ENCODE measurements around the gene SNHG17.
"Not testable (repeated sequence)": the region's sequence is repeated elsewhere in the genome, so short reads cannot be mapped to it uniquely, and the experiment has no call there.

SNHG17 gene

GRCh38 chr20:38445901-38446425 lies 10.8 kb upstream of the SNHG17 start:
- H3K4me3 ChIP-seq (replicated peaks; ENCODE audit: insufficient read depth, low read length): no peak overlapping the region
- TF ChIP-seq POLR2AphosphoS5 (IDR thresholded peaks at IDR 0.05; ENCODE audit: low read depth) (no peak), CTCF (IDR thresholded peaks at IDR 0.05; ENCODE audit: insufficient read depth, low read length) (no peak), SPI1 (IDR thresholded peaks at IDR 0.05; ENCODE audit: borderline replicate concordance, low read depth) (no peak), REST (IDR thresholded peaks at IDR 0.05; ENCODE audit: insufficient replicate concordance, low read depth) (no peak), GABPA (IDR thresholded peaks at IDR 0.05; ENCODE audit: low read depth) (no peak)
- no peaks in the 10 kb centered on the region for H3K27me3 ChIP-seq (ENCODE audit: insufficient read depth, poor library complexity, severe bottlenecking)
- DNase-seq (ENCODE audit: low read depth in 1 of 2, low spot score in 1 of 2): no peak
- H3K27ac ChIP-seq (replicated peaks): no peak overlapping the region

GRCh38 chr20:38445381-38445796 lies 10.3 kb upstream of the SNHG17 start:
- H3K27me3 ChIP-seq (ENCODE audit: insufficient read depth, poor library complexity, severe bottlenecking): no peaks in the 10 kb centered on the region
- no peak overlapping the region for H3K4me3 ChIP-seq (replicated peaks; ENCODE audit: insufficient read depth, low read length)
- no peak for TF ChIP-seq SPI1 (IDR thresholded peaks at IDR 0.05; ENCODE audit: borderline replicate concordance, low read depth)
- TF ChIP-seq GABPA (IDR thresholded peaks at IDR 0.05; ENCODE audit: low read depth): no peak
- no peak for TF ChIP-seq REST (IDR thresholded peaks at IDR 0.05; ENCODE audit: insufficient replicate concordance, low read depth)
- no peak for TF ChIP-seq POLR2AphosphoS5 (IDR thresholded peaks at IDR 0.05; ENCODE audit: low read depth)
- TF ChIP-seq CTCF (IDR thresholded peaks at IDR 0.05; ENCODE audit: insufficient read depth, low read length): no peak
- H3K27ac ChIP-seq (replicated peaks): no peak overlapping the region
- no peak for DNase-seq (ENCODE audit: low read depth in 1 of 2, low spot score in 1 of 2)

GRCh38 chr20:38441916-38442315 lies 6.8 kb upstream of the SNHG17 start:
- Histone ChIP-seq H3K4me3 (replicated peaks; ENCODE audit: insufficient read depth, low read length) (no peak overlapping the region), H3K27me3 (ENCODE audit: insufficient read depth, poor library complexity, severe bottlenecking) (no peaks in the 10 kb centered on the region), H3K27ac (replicated peaks) (no peak overlapping the region)
- DNase-seq (ENCODE audit: low read depth in 1 of 2, low spot score in 1 of 2): no peak
- no peak for TF ChIP-seq POLR2AphosphoS5 (IDR thresholded peaks at IDR 0.05; ENCODE audit: low read depth)
- TF ChIP-seq REST (IDR thresholded peaks at IDR 0.05; ENCODE audit: insufficient replicate concordance, low read depth): no peak
- no peak for TF ChIP-seq GABPA (IDR thresholded peaks at IDR 0.05; ENCODE audit: low read depth)
- TF ChIP-seq SPI1 (IDR thresholded peaks at IDR 0.05; ENCODE audit: borderline replicate concordance, low read depth): no peak
- TF ChIP-seq CTCF (IDR thresholded peaks at IDR 0.05; ENCODE audit: insufficient read depth, low read length): no peak

- not testable (repeated sequence) for H3K27ac ChIP-seq (replicated peaks); H3K27me3 ChIP-seq (ENCODE audit: insufficient read depth, poor library complexity, severe bottlenecking); DNase-seq (ENCODE audit: low read depth in 1 of 2, low spot score in 1 of 2)
Measured at GRCh38 chr20:38441110-38441509, 6.0 kb upstream of the SNHG17 start.

More at GRCh38 chr20:38441110-38441509, 6.0 kb upstream of the SNHG17 start:
- H3K4me3 ChIP-seq (replicated peaks; ENCODE audit: insufficient read depth, low read length): not testable (repeated sequence)
